Neural progenitor cell (in vitro differentiated cells): ENCODE results near the gene LGALSL.

ENCODE experiments used
- EZH2 ChIP-seq: fragments of 200-600 bp; sonication (generic); IDR thresholded peaks from 2 replicates; pipeline ENCODE4 v1.6.1; 2017; ENCODE audit warnings: antibody characterized with exemption, mild to moderate bottlenecking, moderate library complexity
- TF ChIP-seq, protein P1 (sequence below): fragments of 200-600 bp; sonication (generic); IDR thresholded peaks from 2 replicates; pipeline ENCODE4 v1.5.1; 2017; ENCODE audit warnings: antibody characterized with exemption, mild to moderate bottlenecking

DNA sequence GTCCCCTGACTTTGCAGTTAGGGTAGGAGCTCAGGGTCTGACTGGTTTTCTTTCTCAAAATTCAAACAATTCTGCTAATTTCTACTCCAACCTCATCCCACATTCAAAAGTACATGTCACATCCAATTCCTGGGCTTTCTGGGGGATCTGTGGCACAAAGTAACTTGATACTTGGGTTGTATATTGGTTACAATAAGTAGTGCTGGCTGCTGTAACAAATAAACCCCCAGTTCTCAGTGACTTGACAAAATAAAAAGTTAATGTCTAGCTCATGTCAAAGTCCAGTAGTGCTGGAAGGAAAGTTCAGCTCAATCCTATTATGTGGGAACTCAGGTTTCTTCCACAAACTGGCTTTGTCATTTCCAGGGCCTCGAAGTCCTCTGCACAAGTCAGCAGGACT is 23.1 kb downstream of the LGALSL start:
- TF ChIP-seq, protein P1, sequence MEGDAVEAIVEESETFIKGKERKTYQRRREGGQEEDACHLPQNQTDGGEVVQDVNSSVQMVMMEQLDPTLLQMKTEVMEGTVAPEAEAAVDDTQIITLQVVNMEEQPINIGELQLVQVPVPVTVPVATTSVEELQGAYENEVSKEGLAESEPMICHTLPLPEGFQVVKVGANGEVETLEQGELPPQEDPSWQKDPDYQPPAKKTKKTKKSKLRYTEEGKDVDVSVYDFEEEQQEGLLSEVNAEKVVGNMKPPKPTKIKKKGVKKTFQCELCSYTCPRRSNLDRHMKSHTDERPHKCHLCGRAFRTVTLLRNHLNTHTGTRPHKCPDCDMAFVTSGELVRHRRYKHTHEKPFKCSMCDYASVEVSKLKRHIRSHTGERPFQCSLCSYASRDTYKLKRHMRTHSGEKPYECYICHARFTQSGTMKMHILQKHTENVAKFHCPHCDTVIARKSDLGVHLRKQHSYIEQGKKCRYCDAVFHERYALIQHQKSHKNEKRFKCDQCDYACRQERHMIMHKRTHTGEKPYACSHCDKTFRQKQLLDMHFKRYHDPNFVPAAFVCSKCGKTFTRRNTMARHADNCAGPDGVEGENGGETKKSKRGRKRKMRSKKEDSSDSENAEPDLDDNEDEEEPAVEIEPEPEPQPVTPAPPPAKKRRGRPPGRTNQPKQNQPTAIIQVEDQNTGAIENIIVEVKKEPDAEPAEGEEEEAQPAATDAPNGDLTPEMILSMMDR: no peak
- no peak for TF ChIP-seq EZH2
